GM12878 (cell line): ENCODE data around the gene UBE2I. TPM values are rescaled to one million over a fixed set of nuclear protein-coding genes. Genes with fewer than 3 reads are reported as not detected.

Source experiments
- ATF7 ChIP-seq: fragments of 450-650 bp; IDR thresholded peaks from 2 replicates; pipeline ENCODE4 v1.6.1; 2016; ENCODE audit warnings: low read depth, mild to moderate bottlenecking
- BCL11A ChIP-seq: IDR thresholded peaks from 2 replicates; pipeline ENCODE4 v1.6.1; 2011; ENCODE audit warnings: low read depth, low read length
- CHD4 ChIP-seq: fragments of 200-600 bp; sonication (generic); IDR thresholded peaks from 2 replicates; pipeline ENCODE4 v1.6.1; 2016; ENCODE audit warnings: mild to moderate bottlenecking
- EP300 ChIP-seq, 2 experiments: fragments of 150-350 bp in 1 of 2; IDR thresholded peaks; 2 replicates each; pipeline ENCODE4 v1.6.1; 2011 to 2012; ENCODE audit warnings: low read depth in 2 of 2, low read length in 2 of 2, borderline replicate concordance in 1 of 2, improper control_type of control experiment in 1 of 2, inconsistent platforms in 1 of 2; ENCODE audit not compliant: control insufficient read depth in 1 of 2
- GATAD2B ChIP-seq: fragments of 450-650 bp; conservative IDR thresholded peaks from 2 replicates; pipeline ENCODE4 v1.6.1; 2017; ENCODE audit warnings: low read depth, mild to moderate bottlenecking, moderate library complexity
- IRF5 ChIP-seq: fragments of 450-650 bp; IDR thresholded peaks from 2 replicates; pipeline ENCODE4 v1.6.1; 2017; ENCODE audit warnings: borderline replicate concordance
- NFYB ChIP-seq: IDR thresholded peaks from 2 replicates; pipeline ENCODE4 v1.6.1; 2011; ENCODE audit warnings: low read depth, mild to moderate bottlenecking, low read length, improper control_type of control experiment, moderate library complexity; ENCODE audit not compliant: insufficient read depth
- POLR2A ChIP-seq: IDR thresholded peaks from 2 replicates; pipeline ENCODE4 v1.6.1; 2011; ENCODE audit warnings: low read depth, mild to moderate bottlenecking, low read length
- REST ChIP-seq: IDR thresholded peaks from 2 replicates; pipeline ENCODE4 v1.6.1; 2012; ENCODE audit warnings: mild to moderate bottlenecking, low read depth, low read length
- SIX5 ChIP-seq: IDR thresholded peaks from 2 replicates; pipeline ENCODE4 v1.6.1; 2011; ENCODE audit warnings: mild to moderate bottlenecking, low read depth, low read length, moderate library complexity; ENCODE audit not compliant: severe bottlenecking
- polyA plus RNA-seq, 11 experiments: library from polyadenylated mRNA; depleted of rRNA in 4 of 11; unstranded in 6 of 11; stranded (reverse) in 5 of 11; fragments of >200 nt; fragmentation: Nextera tagmentation in 4 of 11; fragmentation: Illumina TruSeq in 1 of 11; extraction: Ambion mirVana in 4 of 11; extraction: Trizol in 1 of 11; gene quantifications; 1 replicate in 1 of 11; 2 replicates in 10 of 11; pipeline versions ENCODE4 v1.2.1 to v1.2.3, GENCODE V29; 2011 to 2016; ENCODE audit warnings: inconsistent platforms in 2 of 11, missing spikeins in 2 of 11, low read depth in 1 of 11
- total RNA-seq, 4 experiments: library from RNA; depleted of rRNA in 3 of 4; stranded (reverse); fragments of >200 nt in 3 of 4; fragmentation: Illumina TruSeq in 1 of 4; extraction: Trizol in 1 of 4; gene quantifications; 2 replicates each; pipeline versions ENCODE4 v1.2.1 to v1.2.3, GENCODE V29; 2013 to 2021

Gene UBE2I
- total and polyA plus RNA-seq, 10 of the 15 experiments (the other 5 are each of a cell fraction or from before 2014, with no cell fraction given) = 47.5 to 243 (median 194) TPM

- no peak for TF ChIP-seq SIX5
- no peak for TF ChIP-seq POLR2A
- no peak for TF ChIP-seq REST
- TF ChIP-seq IRF5 = no peak
- no peak for TF ChIP-seq BCL11A
- TF ChIP-seq GATAD2B = no peak
- no peak for TF ChIP-seq EP300 (IDR thresholded peaks at IDR 0.05; ENCODE audit: borderline replicate concordance in 1 of 2, control insufficient read depth in 1 of 2, low read depth in 2 of 2, low read length in 2 of 2)
- no peak for TF ChIP-seq CHD4
- no peak for TF ChIP-seq NFYB
- TF ChIP-seq ATF7 = no peak
These were observed 21.3 kb upstream of the UBE2I start (continued) for GRCh38 chr16:1287982-1288670.
